ENCODE results near the gene SLC44A5.

Gene SLC44A5

GRCh38 chr1:75171876-75172275 is 439.0 kb downstream of the SLC44A5 start:
- DNase-seq (ENCODE audit: extremely low read depth, low read depth): no peak
- no peak overlapping the region for H3K4me3 ChIP-seq (replicated peaks; ENCODE audit: low read depth, low read length)
- TF ChIP-seq CTCF (IDR thresholded peaks at IDR 0.05; ENCODE audit: low read depth, low read length, missing control alignments): no peak

GRCh38 chr1:75170981-75171380 is 439.9 kb downstream of the SLC44A5 start:
- DNase-seq (ENCODE audit: extremely low read depth, low read depth): no peak
- no peak overlapping the region for H3K4me3 ChIP-seq (replicated peaks; ENCODE audit: low read depth, low read length)
- no peak for TF ChIP-seq CTCF (IDR thresholded peaks at IDR 0.05; ENCODE audit: low read depth, low read length, missing control alignments)

GRCh38 chr1:75170011-75170410 is 440.9 kb downstream of the SLC44A5 start:
- no peak for TF ChIP-seq CTCF (IDR thresholded peaks at IDR 0.05; ENCODE audit: low read depth, low read length, missing control alignments)
- DNase-seq (ENCODE audit: extremely low read depth, low read depth): no peak
- H3K4me3 ChIP-seq (replicated peaks; ENCODE audit: low read depth, low read length): no peak overlapping the region

- H3K4me3 ChIP-seq (replicated peaks; ENCODE audit: low read depth, low read length): no peak overlapping the region
- TF ChIP-seq CTCF (IDR thresholded peaks at IDR 0.05; ENCODE audit: low read depth, low read length, missing control alignments): no peak
- DNase-seq (ENCODE audit: extremely low read depth, low read depth): no peak
Measured at GRCh38 chr1:75166821-75167220, 444.1 kb downstream of the SLC44A5 start.

GRCh38 chr1:75165264-75165663 is 445.6 kb downstream of the SLC44A5 start:
- no peak overlapping the region for H3K4me3 ChIP-seq (replicated peaks; ENCODE audit: low read depth, low read length)
- TF ChIP-seq CTCF (IDR thresholded peaks at IDR 0.05; ENCODE audit: low read depth, low read length, missing control alignments): no peak
- DNase-seq (ENCODE audit: extremely low read depth, low read depth): no peak

GRCh38 chr1:75159154-75159553 is 451.8 kb downstream of the SLC44A5 start:
- no peak for DNase-seq (ENCODE audit: extremely low read depth, low read depth)
- no peak for TF ChIP-seq CTCF (IDR thresholded peaks at IDR 0.05; ENCODE audit: low read depth, low read length, missing control alignments)
- no peak overlapping the region for H3K4me3 ChIP-seq (replicated peaks; ENCODE audit: low read depth, low read length)

Measured in HFF-Myc (cell line).